Subcutaneous adipose tissue (tissue), 4 donors: ENCODE measurements around the gene GPR55. TPM values are rescaled to one million over a fixed set of nuclear protein-coding genes. Genes with fewer than 3 reads are reported as not detected.

Experiments
- CTCF ChIP-seq: fragments of 450-650 bp; IDR thresholded peaks from one replicate; pipeline ENCODE4 v1.5.1; 2016; ENCODE audit warnings: low read depth, mild to moderate bottlenecking, control low read depth, antibody characterized with exemption, moderate library complexity
- total RNA-seq, 4 donors: library from RNA; depleted of rRNA; stranded (reverse); fragments of >200 nt; gene quantifications; one replicate each; pipeline ENCODE4 v1.1.0, GENCODE V29; 2016

The GPR55 gene
- total RNA-seq, 4 donors from 2014 or later = under 0.01 to 0.38 (median 0.17) TPM; not detected in 1

GRCh38 chr2:230872151-230872967, 52.7 kb downstream of the GPR55 start:
- no peak for TF ChIP-seq CTCF

- no peak for TF ChIP-seq CTCF
Observed at GRCh38 chr2:230871361-230872150, 53.5 kb downstream of the GPR55 start.

- TF ChIP-seq CTCF = no peak
Observed at GRCh38 chr2:230870544-230871360, 54.3 kb downstream of the GPR55 start.

- no peak for TF ChIP-seq CTCF
Observed at GRCh38 chr2:230869914-230870543, 55.0 kb downstream of the GPR55 start.

- no peak for TF ChIP-seq CTCF
Observed at GRCh38 chr2:230868947-230869913, 55.8 kb downstream of the GPR55 start.

GRCh38 chr2:230868161-230868946, 56.7 kb downstream of the GPR55 start:
- no peak for TF ChIP-seq CTCF
